NCI-H1694 treated with DMSO at 0.1 percent for 48 hours (cell line): Measurements from ENCODE around the gene EYS.

ENCODE experiments used
- DNase-seq: peaks from one replicate; lab custom pipeline; 2025; lab: John Stamatoyannopoulos, UW

EYS gene

GRCh38 chr6:64128301-64129024 is 1578.6 kb downstream of the EYS start:
- DNase-seq, result no peak

DNA sequence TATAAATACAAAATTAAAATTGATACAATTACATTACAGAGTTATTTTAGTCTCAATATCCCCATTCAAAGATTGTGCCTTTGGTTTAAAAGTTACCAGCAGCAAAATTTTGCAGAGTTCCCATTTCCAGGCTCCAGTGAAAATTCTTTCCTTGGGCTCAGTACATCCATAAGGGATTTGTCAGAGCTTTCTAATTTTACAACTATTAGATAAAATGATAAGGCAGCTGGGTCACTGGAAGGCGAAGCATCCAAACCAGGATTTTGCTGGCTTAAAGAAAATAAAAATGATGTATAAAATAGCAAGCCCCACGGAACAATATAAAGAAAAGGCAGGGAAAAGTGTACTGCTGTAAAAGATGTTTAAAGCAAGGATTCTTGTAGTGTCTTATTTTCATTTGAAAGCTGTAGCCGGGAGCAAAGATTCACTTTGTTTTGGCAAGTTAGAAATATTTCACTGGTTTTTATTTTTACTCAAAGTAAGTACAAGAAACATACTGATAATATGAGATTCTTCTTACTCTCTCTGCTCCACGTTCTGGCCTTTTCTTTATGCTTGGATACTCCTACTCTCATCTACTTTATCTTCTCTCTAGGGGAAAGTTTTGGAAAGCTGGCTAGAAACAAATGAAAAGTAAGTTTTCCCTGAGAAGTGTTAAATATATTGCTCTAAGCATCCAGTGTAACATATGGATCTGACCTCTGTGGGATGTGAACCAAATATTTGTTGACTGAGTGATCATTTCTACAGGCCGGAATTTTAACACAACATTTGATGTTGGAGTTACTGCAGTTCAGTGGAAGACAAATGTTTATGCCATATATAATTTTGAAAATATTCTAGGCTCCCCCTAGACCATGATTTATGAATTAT is 1583.0 kb downstream of the EYS start:
- no peak for DNase-seq

DNA sequence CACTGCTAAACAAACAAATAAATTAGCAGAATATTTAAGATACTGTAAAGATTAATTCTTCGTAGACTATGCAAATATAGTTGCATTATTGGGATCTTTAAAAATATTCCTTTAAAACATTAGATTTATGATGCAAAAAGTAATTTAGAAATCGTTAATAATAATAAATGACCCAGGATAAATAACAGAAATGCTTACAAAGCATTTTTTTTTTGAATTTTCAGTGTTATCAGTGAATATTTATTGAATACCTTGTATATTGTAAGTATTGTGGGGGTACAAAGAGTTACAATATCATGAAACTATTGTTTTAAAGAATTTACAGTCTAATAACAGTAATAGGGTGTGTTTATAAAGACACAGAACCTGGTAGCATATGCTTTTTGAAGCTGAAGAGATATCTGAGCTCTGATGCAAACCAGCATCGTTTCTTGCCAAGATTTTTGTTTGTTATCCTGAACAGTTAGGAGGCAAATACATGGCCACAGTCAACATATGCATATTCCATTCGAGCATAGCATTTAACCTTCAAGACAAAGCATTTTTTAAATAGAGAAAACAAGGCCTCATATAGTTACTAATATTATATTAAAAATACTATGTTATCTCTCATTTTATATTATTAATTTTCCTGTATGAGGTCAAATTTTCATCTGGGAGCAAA is 1584.2 kb downstream of the EYS start:
- no peak for DNase-seq

DNA sequence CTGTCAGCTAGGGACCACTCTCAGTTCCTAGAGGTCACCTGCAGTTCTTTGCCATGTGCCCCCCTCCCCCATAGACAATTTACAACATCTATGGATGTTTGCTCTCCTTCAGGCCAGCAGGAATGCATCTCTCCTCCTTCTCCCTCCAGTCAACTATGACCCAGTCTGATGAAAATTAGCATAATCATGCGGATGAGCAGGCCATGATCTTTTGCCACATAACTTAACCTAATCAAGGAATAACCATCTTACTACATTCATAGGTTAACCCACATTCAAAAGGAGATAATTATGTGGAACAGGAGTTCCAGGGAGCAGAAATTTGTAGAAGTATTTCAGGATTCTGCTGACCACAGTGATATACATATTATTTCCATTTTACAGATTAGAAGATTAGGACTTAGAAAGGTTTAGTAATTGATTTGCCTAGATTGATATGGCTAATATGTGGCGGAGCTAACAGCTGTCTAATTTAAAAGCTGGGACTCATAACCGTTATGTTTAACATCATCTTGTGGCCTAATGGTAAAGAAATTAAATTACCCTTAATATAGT is 1585.9 kb downstream of the EYS start:
- no peak for DNase-seq

GRCh38 chr6:64113704-64114103 is 1593.3 kb downstream of the EYS start:
- no peak for DNase-seq

DNA sequence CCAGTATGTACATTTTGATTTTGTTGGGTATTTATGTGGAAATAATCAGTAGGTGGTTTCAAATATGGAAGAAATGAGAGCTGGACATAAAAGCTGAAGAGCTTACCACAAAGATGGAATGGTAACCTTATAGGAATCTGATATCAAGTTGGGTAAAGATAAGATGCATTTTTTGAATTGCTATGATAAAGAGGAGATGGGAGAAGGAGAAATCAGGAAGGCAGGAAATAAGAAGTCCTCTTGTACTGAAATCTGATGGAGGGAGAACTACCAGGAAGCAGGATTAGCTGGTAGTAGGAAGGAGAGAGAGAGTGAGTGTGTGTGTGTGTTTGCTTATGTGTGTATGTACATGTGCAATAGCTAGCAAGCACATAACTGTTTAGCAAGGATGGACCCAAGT is 1603.0 kb downstream of the EYS start:
- no peak for DNase-seq

DNA sequence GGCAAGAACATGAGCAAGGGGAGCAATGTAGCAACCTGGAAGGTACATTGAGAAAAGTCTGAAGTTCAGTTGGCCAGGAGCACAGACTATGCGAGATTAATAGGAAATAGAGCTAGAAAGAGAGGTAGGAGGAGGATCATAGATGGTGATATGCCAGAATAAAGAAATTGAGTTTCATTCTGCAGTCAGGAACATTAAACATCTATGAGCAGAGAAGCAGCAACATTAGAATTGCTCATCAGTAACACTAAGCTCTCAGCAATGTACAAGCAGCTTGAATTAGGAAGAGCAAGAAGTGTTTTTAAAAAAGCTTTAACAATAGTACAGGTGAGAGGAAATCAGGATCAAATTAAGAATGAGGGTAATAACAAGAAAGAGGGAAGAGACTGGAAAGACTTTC is 1603.5 kb downstream of the EYS start:
- no peak for DNase-seq

DNA sequence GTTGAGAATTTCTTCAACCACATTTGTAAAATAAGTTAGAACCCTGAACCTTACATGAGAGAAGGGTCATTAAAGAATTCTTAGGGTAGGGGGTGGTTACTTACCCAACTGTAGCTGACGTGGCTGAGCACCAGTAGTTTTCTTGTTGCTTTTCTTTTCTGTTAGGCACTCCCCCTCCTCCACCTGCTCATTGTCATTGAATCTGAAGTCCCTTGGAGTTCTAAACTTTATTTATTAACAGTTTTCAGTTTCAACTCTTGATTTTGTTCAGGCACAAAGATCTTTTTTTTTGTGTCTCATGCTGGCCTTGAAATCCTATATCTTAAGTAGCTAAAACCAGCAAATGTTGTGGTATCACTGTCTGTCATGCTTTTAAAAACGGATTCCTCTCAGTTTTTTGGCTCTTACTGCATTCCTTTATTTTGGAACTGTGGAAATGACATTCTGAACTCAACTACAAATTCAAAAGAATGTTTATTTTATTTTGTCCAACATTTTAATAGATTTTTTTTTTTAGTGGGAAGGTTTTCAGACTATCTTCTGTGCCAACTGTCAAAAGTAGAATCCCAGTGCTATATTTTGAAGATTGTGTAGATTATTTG is 1606.2 kb downstream of the EYS start:
- DNase-seq, result no peak

- no peak for DNase-seq
Observed at GRCh38 chr6:64090352-64090751, 1616.7 kb downstream of the EYS start.

GRCh38 chr6:64085126-64085525 is 1621.9 kb downstream of the EYS start:
- no peak for DNase-seq

DNA sequence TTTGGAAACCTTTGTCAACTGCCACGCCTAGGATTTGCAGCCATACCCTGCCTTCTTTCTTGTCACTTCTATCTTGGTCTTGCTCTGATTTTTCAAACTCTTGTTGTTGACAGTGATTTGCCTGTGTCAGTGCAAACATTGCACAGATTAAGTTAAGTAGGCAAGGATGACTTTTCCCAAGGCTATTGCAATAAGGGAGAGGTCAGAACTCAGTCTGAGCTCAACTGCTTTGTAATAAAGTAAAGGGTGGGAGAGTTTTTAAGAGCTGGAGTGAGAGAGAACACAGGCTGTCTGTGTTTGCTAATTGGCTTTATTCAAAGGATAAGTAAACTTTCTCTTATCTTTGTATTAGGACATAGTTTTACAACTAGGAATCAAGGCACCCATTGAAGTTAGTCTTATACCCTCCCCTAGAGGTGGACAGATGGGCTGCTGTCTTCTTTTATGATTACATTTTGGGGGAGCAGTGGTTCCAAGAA is 1622.8 kb downstream of the EYS start:
- DNase-seq, result no peak

- no peak for DNase-seq
Observed at GRCh38 chr6:64083261-64083660, 1623.8 kb downstream of the EYS start.

- no peak for DNase-seq
Observed at GRCh38 chr6:64081453-64081852, 1625.6 kb downstream of the EYS start.

- DNase-seq, result no peak
Observed at GRCh38 chr6:64074981-64075380, 1632.0 kb downstream of the EYS start.

DNA sequence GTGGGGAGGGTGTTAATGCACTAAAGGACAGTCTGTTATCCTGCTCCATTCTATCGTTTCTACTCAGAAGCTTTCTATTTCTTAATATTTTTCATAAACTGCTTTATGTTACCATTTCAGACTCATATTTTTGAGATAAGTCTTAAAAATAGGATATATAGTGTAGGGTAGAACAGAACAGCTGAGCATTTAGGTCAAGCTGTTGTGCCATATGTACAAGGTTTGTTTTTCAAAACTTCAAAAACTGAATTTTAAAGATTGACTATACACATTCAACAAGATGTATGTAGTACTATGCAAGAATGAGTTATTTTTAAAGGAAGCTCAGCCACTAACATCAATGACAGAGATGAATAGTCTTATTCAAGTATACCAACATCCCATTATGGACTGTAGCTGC is 1634.3 kb downstream of the EYS start:
- no peak for DNase-seq

GRCh38 chr6:64064919-64065318 is 1642.1 kb downstream of the EYS start:
- DNase-seq, result no peak

GRCh38 chr6:64062960-64063683 is 1643.9 kb downstream of the EYS start:
- DNase-seq, result no peak

DNA sequence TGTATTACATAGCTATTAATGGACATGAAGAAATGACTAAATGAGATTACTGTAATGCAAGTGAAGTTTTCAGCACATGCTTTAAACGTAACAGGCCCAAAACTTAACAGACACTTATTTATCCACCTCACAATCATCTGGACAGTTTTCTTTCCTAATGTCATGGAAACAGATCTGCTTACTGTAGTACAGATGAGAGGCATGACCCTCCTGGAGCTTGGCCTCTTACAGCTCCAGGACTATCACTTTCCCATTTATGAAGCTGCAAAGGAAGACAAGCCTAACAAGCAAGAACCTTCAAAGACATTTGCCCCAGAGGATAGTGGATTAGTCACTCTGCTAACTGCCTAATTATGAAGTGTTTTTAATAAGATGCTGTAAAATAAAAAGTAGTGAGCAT is 1652.2 kb downstream of the EYS start:
- DNase-seq, result no peak

DNA sequence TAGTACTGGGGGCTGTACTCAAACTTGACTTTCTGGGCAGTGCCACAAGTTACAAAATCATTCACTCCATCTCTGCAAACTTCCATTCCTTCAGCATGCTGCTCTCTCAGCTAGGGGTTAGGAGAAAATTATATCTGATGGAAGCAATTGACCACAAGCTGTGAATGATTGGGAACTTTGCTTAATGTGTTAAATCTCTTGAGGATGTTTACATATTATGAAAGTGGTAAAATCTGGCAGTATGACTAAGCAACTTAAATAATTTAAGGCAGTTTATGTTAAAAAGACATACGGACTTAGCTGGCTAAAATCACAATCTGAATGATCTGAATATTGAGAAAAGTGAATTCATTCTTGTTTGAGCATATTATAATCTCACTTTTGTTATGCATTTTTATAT is 1656.4 kb downstream of the EYS start:
- DNase-seq, result no peak

GRCh38 chr6:64049736-64050135 is 1657.3 kb downstream of the EYS start:
- DNase-seq, result no peak

DNA sequence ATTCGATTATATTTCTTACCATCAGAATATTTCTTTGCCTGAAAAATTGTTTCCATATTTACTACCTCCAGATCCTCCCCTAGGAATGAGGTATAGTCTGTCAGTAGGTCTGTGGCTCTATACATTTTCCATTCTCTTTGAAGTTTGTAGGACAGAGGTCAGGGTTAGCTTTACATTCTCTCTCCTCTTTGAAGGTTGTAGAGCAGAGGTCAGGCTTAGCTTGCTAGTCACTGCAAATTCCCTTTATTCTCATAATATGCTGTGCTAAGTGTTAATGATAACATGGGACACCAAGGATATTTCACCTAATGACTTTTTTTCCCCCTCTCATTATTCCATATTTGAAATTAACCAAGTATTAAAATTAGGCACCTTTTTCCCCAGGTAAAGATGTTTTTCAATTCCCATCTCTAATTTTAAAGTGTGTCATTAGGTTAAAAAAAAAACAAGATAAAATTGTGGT is 1660.2 kb downstream of the EYS start:
- no peak for DNase-seq
